ENCODE data around the gene C2CD3. TPM values are rescaled to one million over a fixed set of nuclear protein-coding genes. Genes with fewer than 3 reads are reported as not detected.

C2CD3 gene
- total and polyA plus RNA-seq, 10 of the 15 experiments (the other 5 are each of a cell fraction or from before 2014, with no cell fraction given) = 2.3 to 24.0 (median 16.3) TPM

DNA sequence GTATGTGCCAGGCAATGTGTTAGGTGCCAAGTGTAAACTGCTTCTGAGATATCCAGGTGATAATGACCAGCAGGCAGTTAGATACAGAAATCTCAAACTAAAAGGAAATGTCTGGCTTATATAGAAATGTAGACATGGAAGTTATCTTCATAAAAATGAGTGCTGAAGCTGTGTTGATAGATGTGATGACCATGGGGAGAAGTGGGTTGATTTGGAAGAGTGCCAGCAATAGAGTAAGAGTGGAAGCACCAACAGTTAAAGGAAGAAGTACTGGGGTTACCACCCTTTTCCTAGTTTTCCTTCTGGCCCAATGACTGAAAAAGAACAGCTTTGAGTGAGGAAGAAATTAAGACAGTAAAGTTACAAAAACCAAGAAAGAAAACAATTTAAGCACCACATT, 68.5 kb downstream of the C2CD3 start:
- no peak for ATAC-seq
- ChIA-PET SMC1A (ENCODE audit: uncharacterized antibody, unreplicated experiment) (no interaction called here), POLR2A (no interaction called here), CTCF (interaction anchor here (1.5 kb wide), 1 partner anchor 138 kb away, joined by 4 read pairs; no protein-coding TSS in a partner anchor), RAD21 (ENCODE audit: unreplicated experiment) (no interaction called here)
- Histone ChIP-seq H3K9me3 (replicated peaks; ENCODE audit: control insufficient read depth, insufficient read depth, low read length) (no peaks in the 10 kb centered on the region), H3K36me3 (ENCODE audit: control insufficient read depth in 2 of 2, insufficient read depth in 2 of 2, low read length in 1 of 2) (peaks cover 6 to 16% of the 10 kb centered on the region in 2 experiments), H2AFZ (ENCODE audit: control insufficient read depth, low read depth, low read length) (no peak overlapping the region), H3K9ac (ENCODE audit: control insufficient read depth, insufficient read depth, low read length) (no peak overlapping the region), H3K27ac (ENCODE audit: control insufficient read depth, insufficient read depth) (no peak overlapping the region), H3K79me2 (ENCODE audit: control insufficient read depth, insufficient read depth, low read length) (no peaks in the 10 kb centered on the region), H3K4me3 (no peak overlapping the region), H4K20me1 (ENCODE audit: control insufficient read depth, insufficient read depth) (no peaks in the 10 kb centered on the region), H3K4me2 (ENCODE audit: control insufficient read depth, insufficient read depth) (no peak overlapping the region), H3K27me3 (replicated peaks in 1 of 2; ENCODE audit: control insufficient read depth in 2 of 2, insufficient read depth in 2 of 2, low read length in 1 of 2) (no peaks in the 10 kb centered on the region), H3K4me1 (ENCODE audit: control insufficient read depth, insufficient read depth, low read length) (no peaks in the 10 kb centered on the region)
- no peak for FAIRE-seq
- in situ Hi-C loops (cut with MboI) (no loop called here), intact Hi-C loops (cut with micrococcal nuclease; ENCODE audit: unreplicated experiment) (no loop called here)
- TF ChIP-seq IRF3 (IDR thresholded peaks at IDR 0.05) (no peak), JUND (IDR thresholded peaks at IDR 0.05; ENCODE audit: low read depth, low read length) (no peak), NFYB (IDR thresholded peaks at IDR 0.05; ENCODE audit: insufficient read depth, low read depth, low read length) (no peak), BCL3 (IDR thresholded peaks at IDR 0.05; ENCODE audit: borderline replicate concordance, insufficient read depth, low read depth, low read length, poor library complexity, severe bottlenecking) (no peak), TBL1XR1 (IDR thresholded peaks at IDR 0.05; ENCODE audit: low read depth, low read length) (no peak), MXI1 (IDR thresholded peaks at IDR 0.05; ENCODE audit: low read depth, low read length) (no peak), CHD4 (IDR thresholded peaks at IDR 0.05) (no peak)
- TF ChIP-seq, protein P1, sequence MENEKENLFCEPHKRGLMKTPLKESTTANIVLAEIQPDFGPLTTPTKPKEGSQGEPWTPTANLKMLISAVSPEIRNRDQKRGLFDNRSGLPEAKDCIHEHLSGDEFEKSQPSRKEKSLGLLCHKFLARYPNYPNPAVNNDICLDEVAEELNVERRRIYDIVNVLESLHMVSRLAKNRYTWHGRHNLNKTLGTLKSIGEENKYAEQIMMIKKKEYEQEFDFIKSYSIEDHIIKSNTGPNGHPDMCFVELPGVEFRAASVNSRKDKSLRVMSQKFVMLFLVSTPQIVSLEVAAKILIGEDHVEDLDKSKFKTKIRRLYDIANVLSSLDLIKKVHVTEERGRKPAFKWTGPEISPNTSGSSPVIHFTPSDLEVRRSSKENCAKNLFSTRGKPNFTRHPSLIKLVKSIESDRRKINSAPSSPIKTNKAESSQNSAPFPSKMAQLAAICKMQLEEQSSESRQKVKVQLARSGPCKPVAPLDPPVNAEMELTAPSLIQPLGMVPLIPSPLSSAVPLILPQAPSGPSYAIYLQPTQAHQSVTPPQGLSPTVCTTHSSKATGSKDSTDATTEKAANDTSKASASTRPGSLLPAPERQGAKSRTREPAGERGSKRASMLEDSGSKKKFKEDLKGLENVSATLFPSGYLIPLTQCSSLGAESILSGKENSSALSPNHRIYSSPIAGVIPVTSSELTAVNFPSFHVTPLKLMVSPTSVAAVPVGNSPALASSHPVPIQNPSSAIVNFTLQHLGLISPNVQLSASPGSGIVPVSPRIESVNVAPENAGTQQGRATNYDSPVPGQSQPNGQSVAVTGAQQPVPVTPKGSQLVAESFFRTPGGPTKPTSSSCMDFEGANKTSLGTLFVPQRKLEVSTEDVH (IDR thresholded peaks at IDR 0.05; ENCODE audit: low read depth, partially characterized antibody) = no peak
- TF ChIP-seq, protein P2, sequence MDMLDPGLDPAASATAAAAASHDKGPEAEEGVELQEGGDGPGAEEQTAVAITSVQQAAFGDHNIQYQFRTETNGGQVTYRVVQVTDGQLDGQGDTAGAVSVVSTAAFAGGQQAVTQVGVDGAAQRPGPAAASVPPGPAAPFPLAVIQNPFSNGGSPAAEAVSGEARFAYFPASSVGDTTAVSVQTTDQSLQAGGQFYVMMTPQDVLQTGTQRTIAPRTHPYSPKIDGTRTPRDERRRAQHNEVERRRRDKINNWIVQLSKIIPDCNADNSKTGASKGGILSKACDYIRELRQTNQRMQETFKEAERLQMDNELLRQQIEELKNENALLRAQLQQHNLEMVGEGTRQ (IDR thresholded peaks at IDR 0.05; ENCODE audit: borderline replicate concordance, low read depth, low read length) = no peak
- TF ChIP-seq, protein P3, sequence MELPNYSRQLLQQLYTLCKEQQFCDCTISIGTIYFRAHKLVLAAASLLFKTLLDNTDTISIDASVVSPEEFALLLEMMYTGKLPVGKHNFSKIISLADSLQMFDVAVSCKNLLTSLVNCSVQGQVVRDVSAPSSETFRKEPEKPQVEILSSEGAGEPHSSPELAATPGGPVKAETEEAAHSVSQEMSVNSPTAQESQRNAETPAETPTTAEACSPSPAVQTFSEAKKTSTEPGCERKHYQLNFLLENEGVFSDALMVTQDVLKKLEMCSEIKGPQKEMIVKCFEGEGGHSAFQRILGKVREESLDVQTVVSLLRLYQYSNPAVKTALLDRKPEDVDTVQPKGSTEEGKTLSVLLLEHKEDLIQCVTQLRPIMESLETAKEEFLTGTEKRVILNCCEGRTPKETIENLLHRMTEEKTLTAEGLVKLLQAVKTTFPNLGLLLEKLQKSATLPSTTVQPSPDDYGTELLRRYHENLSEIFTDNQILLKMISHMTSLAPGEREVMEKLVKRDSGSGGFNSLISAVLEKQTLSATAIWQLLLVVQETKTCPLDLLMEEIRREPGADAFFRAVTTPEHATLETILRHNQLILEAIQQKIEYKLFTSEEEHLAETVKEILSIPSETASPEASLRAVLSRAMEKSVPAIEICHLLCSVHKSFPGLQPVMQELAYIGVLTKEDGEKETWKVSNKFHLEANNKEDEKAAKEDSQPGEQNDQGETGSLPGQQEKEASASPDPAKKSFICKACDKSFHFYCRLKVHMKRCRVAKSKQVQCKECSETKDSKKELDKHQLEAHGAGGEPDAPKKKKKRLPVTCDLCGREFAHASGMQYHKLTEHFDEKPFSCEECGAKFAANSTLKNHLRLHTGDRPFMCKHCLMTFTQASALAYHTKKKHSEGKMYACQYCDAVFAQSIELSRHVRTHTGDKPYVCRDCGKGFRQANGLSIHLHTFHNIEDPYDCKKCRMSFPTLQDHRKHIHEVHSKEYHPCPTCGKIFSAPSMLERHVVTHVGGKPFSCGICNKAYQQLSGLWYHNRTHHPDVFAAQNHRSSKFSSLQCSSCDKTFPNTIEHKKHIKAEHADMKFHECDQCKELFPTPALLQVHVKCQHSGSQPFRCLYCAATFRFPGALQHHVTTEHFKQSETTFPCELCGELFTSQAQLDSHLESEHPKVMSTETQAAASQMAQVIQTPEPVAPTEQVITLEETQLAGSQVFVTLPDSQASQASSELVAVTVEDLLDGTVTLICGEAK (IDR thresholded peaks at IDR 0.05; ENCODE audit: borderline replicate concordance) = no peak
- BruUV-seq (replicated peaks) = no TSS peak
- DNase-seq (ENCODE audit: low read depth, low spot score) = no peak
